Gastrocnemius medialis (tissue), 4 donors: ENCODE data around the gene DMTF1. TPM values are rescaled to one million over a fixed set of nuclear protein-coding genes. Genes with fewer than 3 reads are reported as not detected.

Experiments used
- ATAC-seq, 2 donors: fragments of 150-250 bp; one replicate each; pipeline ENCODE4 v1.9.1; 2016
- DNase-seq, 2 donors: peaks; one replicate each; pipeline ENCODE4 v3.0.0-alpha.2; 2019
- H3K27ac ChIP-seq, 4 donors: fragments of 200-600 bp; sonication (generic); 1 replicate in 1 of 4; 2 replicates in 3 of 4; pipeline ENCODE4 v1.5.1; 2016 to 2018; ENCODE audit warnings: mild to moderate bottlenecking in 2 of 4, moderate library complexity in 1 of 4
- H3K27me3 ChIP-seq, 3 donors: fragments of 200-600 bp; sonication (generic) in 2 of 3; 1 replicate in 1 of 3; 2 replicates in 2 of 3; pipeline versions ENCODE4 v1.5.1 to v1.6.0; 2016 to 2019; ENCODE audit warnings: mild to moderate bottlenecking in 1 of 3, moderate library complexity in 1 of 3
- H3K36me3 ChIP-seq, 2 donors: fragments of 200-600 bp; sonication (generic) in 1 of 2; one replicate each; pipeline ENCODE4 v1.5.1; 2017 to 2018
- H3K4me1 ChIP-seq, 2 donors: fragments of 200-600 bp; sonication (generic) in 1 of 2; one replicate each; pipeline ENCODE4 v1.5.1; 2016 to 2017; ENCODE audit warnings: mild to moderate bottlenecking in 2 of 2
- H3K4me3 ChIP-seq, 4 donors: fragments of 200-600 bp; sonication (generic) in 3 of 4; 1 replicate in 1 of 4; 2 replicates in 3 of 4; pipeline ENCODE4 v1.5.1; 2016 to 2019; ENCODE audit warnings: mild to moderate bottlenecking in 2 of 4
- H3K9me3 ChIP-seq, 3 donors: fragments of 200-600 bp; sonication (generic) in 2 of 3; 1 replicate in 1 of 3; 2 replicates in 2 of 3; pipeline ENCODE4 v1.5.1; 2016 to 2019
- POLR2A ChIP-seq, 2 donors: fragments of 450-650 bp; IDR thresholded peaks; one replicate each; pipeline ENCODE4 v1.6.1; 2017; ENCODE audit warnings: antibody characterized with exemption in 2 of 2, mild to moderate bottlenecking in 2 of 2, moderate library complexity in 2 of 2
- in situ Hi-C, 4 donors: fragments of 200-750 bp; cut with MboI; loops; one replicate each; pipeline versions ENCODE4 v1.15.0 to v1.8.0; 2017; ENCODE audit warnings: low sequenced_read_pairs in 4 of 4
- intact Hi-C: fragments of 100-400 bp; cut with DNase I; formaldehyde crosslinking; loops from one replicate; pipeline ENCODE4 v1.15.1; 2023; ENCODE audit warnings: low total_unique reads
- total RNA-seq, 4 donors: library from RNA; depleted of rRNA; stranded (reverse); fragments of >200 nt; gene quantifications; one replicate each; pipeline versions ENCODE4 v1.1.0 to v1.2.3, GENCODE V29; 2016
- TF ChIP-seq, protein P1 (sequence below), 5 experiments: fragments of 450-650 bp in 3 of 5; fragments of 200-600 bp in 2 of 5; sonication (generic) in 2 of 5; IDR thresholded peaks in 4 of 5; conservative IDR thresholded peaks in 1 of 5; 1 replicate in 4 of 5; 2 replicates in 1 of 5; pipeline ENCODE4 v1.5.1; 2016 to 2019; ENCODE audit warnings: antibody characterized with exemption in 5 of 5, mild to moderate bottlenecking in 3 of 5, moderate library complexity in 3 of 5

DMTF1 gene
- total RNA-seq, 4 donors from 2014 or later, result 10.6 to 31.9 (median 13.1) TPM

DNA sequence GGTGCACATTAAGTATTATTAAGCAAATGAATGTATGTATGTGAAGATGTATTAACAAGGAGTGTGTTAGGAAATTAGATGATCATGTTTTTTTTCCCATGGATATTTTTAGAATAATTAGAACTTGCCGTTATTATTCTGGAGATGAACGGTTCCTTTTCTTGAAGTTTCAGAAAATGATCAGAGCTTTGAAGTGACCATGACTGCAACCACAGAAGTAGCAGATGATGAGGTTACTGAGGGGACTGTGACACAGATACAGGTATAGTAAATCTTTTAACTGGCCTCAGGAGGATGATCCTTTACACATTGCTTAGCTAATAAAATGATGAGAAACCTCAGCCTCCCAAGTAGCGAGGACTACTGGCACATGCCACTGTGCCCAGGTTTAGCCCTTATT is 18.6 kb downstream of the DMTF1 start:
- Histone ChIP-seq H3K36me3 (peaks cover 6 to 100% of the 10 kb centered on the region in 2 donors), H3K27me3 (no peaks in the 10 kb centered on the region), H3K4me3 (no peak overlapping the region), H3K27ac (no peak overlapping the region), H3K9me3 (no peaks in the 10 kb centered on the region), H3K4me1 (no peaks in the 10 kb centered on the region)
- intact Hi-C loops, result no loop called here
- no peak for DNase-seq
- ATAC-seq, result no peak
- in situ Hi-C loops, result no loop called here
- TF ChIP-seq, protein P1, sequence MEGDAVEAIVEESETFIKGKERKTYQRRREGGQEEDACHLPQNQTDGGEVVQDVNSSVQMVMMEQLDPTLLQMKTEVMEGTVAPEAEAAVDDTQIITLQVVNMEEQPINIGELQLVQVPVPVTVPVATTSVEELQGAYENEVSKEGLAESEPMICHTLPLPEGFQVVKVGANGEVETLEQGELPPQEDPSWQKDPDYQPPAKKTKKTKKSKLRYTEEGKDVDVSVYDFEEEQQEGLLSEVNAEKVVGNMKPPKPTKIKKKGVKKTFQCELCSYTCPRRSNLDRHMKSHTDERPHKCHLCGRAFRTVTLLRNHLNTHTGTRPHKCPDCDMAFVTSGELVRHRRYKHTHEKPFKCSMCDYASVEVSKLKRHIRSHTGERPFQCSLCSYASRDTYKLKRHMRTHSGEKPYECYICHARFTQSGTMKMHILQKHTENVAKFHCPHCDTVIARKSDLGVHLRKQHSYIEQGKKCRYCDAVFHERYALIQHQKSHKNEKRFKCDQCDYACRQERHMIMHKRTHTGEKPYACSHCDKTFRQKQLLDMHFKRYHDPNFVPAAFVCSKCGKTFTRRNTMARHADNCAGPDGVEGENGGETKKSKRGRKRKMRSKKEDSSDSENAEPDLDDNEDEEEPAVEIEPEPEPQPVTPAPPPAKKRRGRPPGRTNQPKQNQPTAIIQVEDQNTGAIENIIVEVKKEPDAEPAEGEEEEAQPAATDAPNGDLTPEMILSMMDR (IDR thresholded peaks at IDR 0.05 in 4 of 5, conservative IDR thresholded peaks at IDR 0.05 in 1 of 5), result no peak
- no peak for TF ChIP-seq POLR2A (IDR thresholded peaks at IDR 0.05)

DNA sequence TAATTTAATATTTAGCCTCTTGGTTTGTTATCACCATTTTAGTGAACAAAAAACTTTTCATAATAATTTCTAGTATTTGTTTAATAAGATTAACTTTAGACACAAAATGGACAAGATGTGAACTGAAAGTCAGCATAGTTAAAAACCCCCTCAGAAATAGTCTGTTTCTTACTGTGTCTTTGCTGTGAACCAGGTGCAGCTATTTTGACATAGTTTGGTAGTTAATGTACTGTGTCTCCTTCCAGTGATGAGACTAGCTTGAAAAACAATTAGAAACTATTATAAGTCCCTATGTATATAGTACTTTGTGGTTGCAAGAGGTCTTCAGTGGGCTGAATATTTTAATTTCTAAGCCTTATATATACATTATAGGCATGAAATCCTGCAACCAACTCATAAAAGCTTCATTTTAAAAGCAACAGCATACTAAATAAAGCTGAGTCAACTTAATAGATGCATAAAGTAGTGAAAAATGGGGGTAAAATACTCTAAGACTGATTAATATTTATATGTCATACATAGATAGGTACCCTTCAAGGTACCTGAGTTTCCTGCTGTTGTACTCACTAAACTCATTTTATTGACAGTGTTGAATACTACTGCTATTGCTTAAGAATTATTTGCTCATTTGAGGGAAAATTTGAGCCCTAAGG is 19.2 kb downstream of the DMTF1 start:
- intact Hi-C loops (no loop called here), in situ Hi-C loops (no loop called here)
- Histone ChIP-seq H3K27me3 (no peaks in the 10 kb centered on the region), H3K4me1 (no peaks in the 10 kb centered on the region), H3K4me3 (no peak overlapping the region), H3K27ac (no peak overlapping the region), H3K36me3 (peaks cover 6 to 100% of the 10 kb centered on the region in 2 donors), H3K9me3 (no peaks in the 10 kb centered on the region)
- TF ChIP-seq, protein P1 (IDR thresholded peaks at IDR 0.05 in 4 of 5, conservative IDR thresholded peaks at IDR 0.05 in 1 of 5), result no peak
- TF ChIP-seq POLR2A (IDR thresholded peaks at IDR 0.05), result no peak
- DNase-seq (no peak), ATAC-seq (no peak)

DNA sequence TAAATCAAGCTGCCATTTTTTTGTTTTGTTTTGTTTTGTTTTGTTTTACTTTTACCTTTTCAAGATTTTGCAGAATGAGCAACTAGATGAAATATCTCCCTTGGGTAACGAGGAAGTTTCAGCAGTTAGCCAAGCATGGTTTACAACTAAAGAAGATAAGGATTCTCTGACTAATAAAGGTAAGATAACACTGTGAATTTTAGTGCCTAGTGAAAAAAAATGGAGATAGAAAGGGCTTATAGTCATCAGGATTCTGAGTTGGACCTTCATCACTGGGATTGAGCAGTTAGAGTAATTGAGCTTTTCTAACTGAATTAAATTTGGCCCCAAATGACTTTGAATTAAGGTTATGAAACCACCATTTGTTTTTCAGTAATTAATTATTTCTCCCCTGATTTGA is 21.2 kb downstream of the DMTF1 start:
- TF ChIP-seq, protein P1 (IDR thresholded peaks at IDR 0.05 in 4 of 5, conservative IDR thresholded peaks at IDR 0.05 in 1 of 5), result no peak
- TF ChIP-seq POLR2A (IDR thresholded peaks at IDR 0.05), result no peak
- in situ Hi-C loops, result no loop called here
- Histone ChIP-seq H3K36me3 (peaks cover 6 to 84% of the 10 kb centered on the region in 2 donors), H3K4me1 (no peaks in the 10 kb centered on the region), H3K27ac (no peak overlapping the region), H3K9me3 (no peaks in the 10 kb centered on the region), H3K4me3 (no peak overlapping the region), H3K27me3 (no peaks in the 10 kb centered on the region)
- ATAC-seq, result no peak
- intact Hi-C loops, result no loop called here
- DNase-seq, result no peak

DNA sequence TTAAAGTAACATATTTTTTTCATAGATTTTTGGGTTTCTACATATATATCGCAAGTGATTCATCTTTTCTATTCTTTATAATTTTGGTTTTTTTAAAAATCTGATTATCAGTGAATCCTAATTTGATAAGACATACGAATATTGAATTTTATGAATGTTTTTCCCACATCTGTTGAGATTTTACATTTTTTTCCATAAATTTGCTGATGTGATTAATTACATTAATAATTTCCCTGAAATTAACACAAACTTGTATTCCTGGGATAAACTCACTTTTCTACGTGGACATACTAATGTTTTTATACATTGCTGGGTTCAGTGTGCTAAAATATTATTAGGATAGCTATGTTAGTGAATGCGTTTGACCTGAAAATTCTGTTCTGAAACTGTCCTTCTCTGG is 26.1 kb downstream of the DMTF1 start:
- Histone ChIP-seq H3K4me1 (no peaks in the 10 kb centered on the region), H3K4me3 (no peak overlapping the region), H3K9me3 (no peaks in the 10 kb centered on the region), H3K36me3 (peaks cover 0 to 75% of the 10 kb centered on the region in 2 donors), H3K27ac (no peak overlapping the region), H3K27me3 (no peaks in the 10 kb centered on the region)
- ATAC-seq (no peak), DNase-seq (no peak)
- in situ Hi-C loops, result no loop called here
- TF ChIP-seq POLR2A (IDR thresholded peaks at IDR 0.05), result no peak
- TF ChIP-seq, protein P1 (IDR thresholded peaks at IDR 0.05 in 4 of 5, conservative IDR thresholded peaks at IDR 0.05 in 1 of 5), result no peak
- intact Hi-C loops, result no loop called here

DNA sequence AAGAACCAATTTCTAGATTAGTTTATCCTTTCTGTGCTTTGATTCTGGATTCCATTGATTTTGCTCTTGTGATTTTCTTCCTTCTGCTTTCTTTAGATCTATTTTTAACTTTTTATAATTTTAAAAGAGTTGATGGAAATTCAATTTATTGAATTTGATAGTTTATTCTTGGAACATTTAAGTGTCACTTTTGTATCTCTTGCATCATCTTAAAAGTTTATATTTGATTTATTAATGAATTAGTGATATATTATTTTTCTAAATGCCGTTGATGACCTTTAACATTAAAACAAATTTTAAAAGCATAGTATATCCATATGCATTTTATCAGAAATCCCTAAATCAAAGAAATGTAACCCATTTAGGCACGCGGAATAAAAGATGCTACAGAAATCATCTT is 26.9 kb downstream of the DMTF1 start:
- intact Hi-C loops (no loop called here), in situ Hi-C loops (no loop called here)
- no peak overlapping the region for H3K27ac ChIP-seq
- TF ChIP-seq, protein P1 (IDR thresholded peaks at IDR 0.05 in 4 of 5, conservative IDR thresholded peaks at IDR 0.05 in 1 of 5), result no peak
- TF ChIP-seq POLR2A (IDR thresholded peaks at IDR 0.05), result no peak
- no peaks in the 10 kb centered on the region for H3K4me1 ChIP-seq
- no peaks in the 10 kb centered on the region for H3K9me3 ChIP-seq
- ATAC-seq (no peak), DNase-seq (no peak)
- no peak overlapping the region for H3K4me3 ChIP-seq
- peaks cover 0 to 75% of the 10 kb centered on the region in 2 donors for H3K36me3 ChIP-seq
- no peaks in the 10 kb centered on the region for H3K27me3 ChIP-seq
